ENCODE results near the gene SMCO2. TPM values are rescaled to one million over a fixed set of nuclear protein-coding genes. Genes with fewer than 3 reads are reported as not detected.

The SMCO2 gene
- total and polyA plus RNA-seq, 4 experiments from 2014 or later, result not detected

DNA sequence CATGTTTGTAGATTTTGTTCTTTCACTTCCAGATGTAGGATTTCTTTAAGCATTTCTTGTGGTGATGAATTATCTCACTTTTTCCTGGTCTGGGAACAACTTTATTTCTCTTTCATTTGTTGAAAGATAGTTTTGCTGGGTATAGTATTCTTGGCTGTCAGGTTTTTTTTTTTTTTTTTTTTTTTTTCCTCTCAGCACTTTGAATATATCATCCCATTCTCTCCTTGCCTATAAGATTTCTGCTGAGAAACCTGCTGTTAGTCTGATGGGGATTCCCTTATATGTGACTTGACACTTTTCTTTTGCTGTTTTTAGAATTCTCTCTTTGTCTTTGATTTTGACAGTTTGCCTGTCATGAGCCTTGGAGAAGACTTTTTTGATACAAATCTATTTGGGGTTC is 30.5 kb downstream of the SMCO2 start:
- peaks cover 0 to 3% of the 10 kb centered on the region in 2 donors for H3K9me3 ChIP-seq (ENCODE audit: control insufficient read depth in 1 of 2, low read length in 2 of 2)
- Mint-ChIP-seq H3K4me1 (peaks cover 0 to 9% (median 5%) of the 10 kb centered on the region in 4 donors), H3K36me3 (peaks cover 0 to 7% of the 10 kb centered on the region in 2 donors), H3K9me3 (peaks cover 2 to 32% (median 30%) of the 10 kb centered on the region in 8 donors), H3K27ac (no peak overlapping the region), H3K27me3 (no peaks in the 10 kb centered on the region), H3K4me3 (no peak overlapping the region)
- H3K36me3 ChIP-seq (ENCODE audit: insufficient read depth, low read length), result no peaks in the 10 kb centered on the region
- no peak overlapping the region for H3K27ac ChIP-seq (ENCODE audit: low read depth, low read length)
- H3K4me3 ChIP-seq (ENCODE audit: low read length in 2 of 2), result no peak overlapping the region
- no peak for DNase-seq
- CTCF ChIA-PET (ENCODE audit: partially characterized antibody), result no interaction called here
- POLR2A ChIA-PET (ENCODE audit: partially characterized antibody), result no interaction called here
- H3K4me1 ChIP-seq (ENCODE audit: insufficient read depth, low read length), result no peaks in the 10 kb centered on the region
- H3K27me3 ChIP-seq (ENCODE audit: insufficient read depth, low read length), result no peaks in the 10 kb centered on the region
- intact Hi-C loops (cut with micrococcal nuclease), result no loop called here

DNA sequence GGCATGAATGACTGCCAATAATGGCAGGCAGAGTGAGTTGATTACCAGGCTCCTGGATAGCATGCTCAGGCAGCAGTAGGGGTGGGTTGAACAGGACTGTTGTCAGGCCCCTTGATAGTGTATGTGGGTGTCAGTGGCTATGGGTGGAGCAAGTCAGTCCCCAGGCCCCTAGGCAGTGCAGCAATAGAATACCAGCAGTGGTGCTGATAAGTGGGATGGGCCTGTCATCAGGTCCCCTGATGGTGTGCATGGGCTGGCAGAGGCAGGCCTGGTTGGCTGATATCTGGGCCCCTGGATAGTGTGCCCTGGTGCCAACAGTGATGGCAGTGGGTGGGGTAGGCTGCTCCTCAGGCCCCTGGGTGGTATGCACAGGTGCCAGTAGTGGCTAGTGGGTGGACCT is 32.4 kb downstream of the SMCO2 start:
- CTCF ChIA-PET (ENCODE audit: partially characterized antibody), result no interaction called here
- no peaks in the 10 kb centered on the region for H3K4me1 Mint-ChIP-seq
- Histone ChIP-seq H3K27me3 (ENCODE audit: insufficient read depth, low read length) (no peaks in the 10 kb centered on the region), H3K4me1 (ENCODE audit: insufficient read depth, low read length) (no peaks in the 10 kb centered on the region), H3K9me3 (ENCODE audit: control insufficient read depth in 1 of 2, low read length in 2 of 2) (peaks cover 0 to 3% of the 10 kb centered on the region in 2 donors), H3K4me3 (ENCODE audit: low read length in 2 of 2) (no peak overlapping the region), H3K27ac (ENCODE audit: low read depth, low read length) (no peak overlapping the region), H3K36me3 (ENCODE audit: insufficient read depth, low read length) (no peaks in the 10 kb centered on the region)
- H3K9me3 Mint-ChIP-seq, result peaks cover 2 to 32% (median 30%) of the 10 kb centered on the region in 8 donors
- H3K36me3 Mint-ChIP-seq, result peaks cover 0 to 7% of the 10 kb centered on the region in 2 donors
- POLR2A ChIA-PET (ENCODE audit: partially characterized antibody), result no interaction called here
- intact Hi-C loops (cut with micrococcal nuclease), result no loop called here
- H3K4me3 Mint-ChIP-seq, result no peak overlapping the region
- DNase-seq, result no peak
- H3K27ac Mint-ChIP-seq, result no peak overlapping the region
- no peaks in the 10 kb centered on the region for H3K27me3 Mint-ChIP-seq

DNA sequence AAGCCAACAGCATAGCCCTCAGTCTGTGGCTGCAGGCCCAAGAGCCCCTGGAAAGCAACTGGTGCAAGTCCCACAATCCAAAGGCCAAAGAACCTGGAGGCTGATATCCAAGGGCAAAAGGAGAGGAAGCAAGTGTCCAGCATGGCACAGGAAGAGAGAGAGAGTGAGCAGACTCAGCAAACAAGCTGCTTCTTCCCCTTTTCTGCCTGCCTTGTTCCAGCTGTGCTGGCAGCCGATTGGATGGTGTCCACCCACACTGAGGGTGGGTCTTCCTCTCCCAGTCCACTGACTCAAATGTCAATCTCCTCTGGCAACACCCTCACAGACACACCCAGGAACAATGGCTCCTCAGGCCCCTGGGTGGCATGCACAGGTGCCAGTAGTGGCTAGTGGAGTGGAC is 33.5 kb downstream of the SMCO2 start:
- Histone ChIP-seq H3K27ac (ENCODE audit: low read depth, low read length) (no peak overlapping the region), H3K4me1 (ENCODE audit: insufficient read depth, low read length) (no peaks in the 10 kb centered on the region), H3K9me3 (ENCODE audit: control insufficient read depth in 1 of 2, low read length in 2 of 2) (peaks cover 0 to 3% of the 10 kb centered on the region in 2 donors), H3K27me3 (ENCODE audit: insufficient read depth, low read length) (no peaks in the 10 kb centered on the region), H3K4me3 (ENCODE audit: low read length in 2 of 2) (no peak overlapping the region), H3K36me3 (ENCODE audit: insufficient read depth, low read length) (no peaks in the 10 kb centered on the region)
- no peaks in the 10 kb centered on the region for H3K4me1 Mint-ChIP-seq
- peaks cover 2 to 32% (median 29%) of the 10 kb centered on the region in 8 donors for H3K9me3 Mint-ChIP-seq
- ChIA-PET POLR2A (ENCODE audit: partially characterized antibody) (no interaction called here), CTCF (ENCODE audit: partially characterized antibody) (no interaction called here)
- no peak overlapping the region for H3K4me3 Mint-ChIP-seq
- H3K27ac Mint-ChIP-seq, result no peak overlapping the region
- intact Hi-C loops (cut with micrococcal nuclease), result no loop called here
- H3K27me3 Mint-ChIP-seq, result no peaks in the 10 kb centered on the region
- H3K36me3 Mint-ChIP-seq, result peaks cover 0 to 7% of the 10 kb centered on the region in 2 donors
- no peak for DNase-seq

DNA sequence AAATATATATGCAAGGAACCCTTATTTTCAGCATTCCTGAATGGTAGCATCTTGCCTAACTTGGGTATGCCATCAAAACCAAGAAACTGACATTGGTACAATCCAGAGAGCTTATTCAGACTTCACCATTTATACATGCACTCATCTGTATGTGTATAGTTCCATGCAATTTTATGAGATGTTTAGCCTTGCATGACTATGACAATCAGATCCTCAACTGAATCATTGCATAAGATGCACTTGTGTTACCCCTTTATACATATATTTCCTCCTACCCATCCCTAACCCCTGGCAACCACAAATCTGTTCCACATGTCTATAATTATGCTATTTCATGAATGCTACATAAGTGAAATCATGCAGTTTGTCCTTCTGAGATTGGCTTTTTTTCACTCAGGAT is 40.4 kb downstream of the SMCO2 start:
- ChIA-PET CTCF (ENCODE audit: partially characterized antibody) (no interaction called here), POLR2A (ENCODE audit: partially characterized antibody) (no interaction called here)
- peaks cover 6% of the 10 kb centered on the region for H3K27me3 ChIP-seq (ENCODE audit: insufficient read depth, low read length)
- peaks cover 0 to 4% (median 0%) of the 10 kb centered on the region in 8 donors for H3K9me3 Mint-ChIP-seq
- H3K4me3 ChIP-seq (ENCODE audit: low read length in 2 of 2), result no peak overlapping the region
- H3K27ac ChIP-seq (ENCODE audit: low read depth, low read length), result no peak overlapping the region
- peaks cover 0 to 2% of the 10 kb centered on the region in 2 donors for H3K27me3 Mint-ChIP-seq
- H3K36me3 ChIP-seq (ENCODE audit: insufficient read depth, low read length), result no peaks in the 10 kb centered on the region
- H3K4me3 Mint-ChIP-seq, result no peak overlapping the region
- H3K27ac Mint-ChIP-seq, result no peak overlapping the region
- H3K36me3 Mint-ChIP-seq, result no peaks in the 10 kb centered on the region
- no peak for DNase-seq
- no peaks in the 10 kb centered on the region for H3K9me3 ChIP-seq (ENCODE audit: control insufficient read depth in 1 of 2, low read length in 2 of 2)
- intact Hi-C loops (cut with micrococcal nuclease), result no loop called here
- H3K4me1 Mint-ChIP-seq, result no peaks in the 10 kb centered on the region
- no peaks in the 10 kb centered on the region for H3K4me1 ChIP-seq (ENCODE audit: insufficient read depth, low read length)

DNA sequence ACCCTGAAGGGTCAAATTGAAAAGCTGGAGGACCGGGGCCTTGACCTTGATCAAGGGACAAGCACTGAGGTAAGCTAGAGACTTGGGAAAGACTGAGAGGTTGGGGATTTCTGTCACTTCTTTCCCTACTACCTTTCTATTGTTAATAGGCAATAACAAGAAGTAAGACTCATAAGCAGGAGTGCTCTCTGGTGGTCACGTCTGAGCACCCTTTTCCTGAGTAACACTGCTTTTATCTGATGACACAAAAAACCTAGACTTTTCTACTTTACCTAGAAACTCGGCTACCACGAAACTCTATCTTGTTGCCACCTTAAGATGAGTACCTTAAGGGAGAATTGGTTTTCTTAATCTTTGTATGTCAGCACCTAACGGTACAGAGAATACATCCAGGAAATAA is 41.9 kb downstream of the SMCO2 start:
- ChIA-PET CTCF (ENCODE audit: partially characterized antibody) (no interaction called here), POLR2A (ENCODE audit: partially characterized antibody) (no interaction called here)
- no peak overlapping the region for H3K27ac ChIP-seq (ENCODE audit: low read depth, low read length)
- Mint-ChIP-seq H3K36me3 (no peaks in the 10 kb centered on the region), H3K9me3 (peaks cover 0 to 4% (median 0%) of the 10 kb centered on the region in 8 donors), H3K27me3 (peaks cover 2 to 3% of the 10 kb centered on the region in 2 donors), H3K4me1 (no peaks in the 10 kb centered on the region), H3K27ac (no peak overlapping the region), H3K4me3 (no peak overlapping the region)
- H3K9me3 ChIP-seq (ENCODE audit: control insufficient read depth in 1 of 2, low read length in 2 of 2), result no peaks in the 10 kb centered on the region
- no peak overlapping the region for H3K4me3 ChIP-seq (ENCODE audit: low read length in 2 of 2)
- no peaks in the 10 kb centered on the region for H3K36me3 ChIP-seq (ENCODE audit: insufficient read depth, low read length)
- H3K27me3 ChIP-seq (ENCODE audit: insufficient read depth, low read length), result peaks cover 6% of the 10 kb centered on the region
- intact Hi-C loops (cut with micrococcal nuclease), result no loop called here
- no peak for DNase-seq
- no peaks in the 10 kb centered on the region for H3K4me1 ChIP-seq (ENCODE audit: insufficient read depth, low read length)

DNA sequence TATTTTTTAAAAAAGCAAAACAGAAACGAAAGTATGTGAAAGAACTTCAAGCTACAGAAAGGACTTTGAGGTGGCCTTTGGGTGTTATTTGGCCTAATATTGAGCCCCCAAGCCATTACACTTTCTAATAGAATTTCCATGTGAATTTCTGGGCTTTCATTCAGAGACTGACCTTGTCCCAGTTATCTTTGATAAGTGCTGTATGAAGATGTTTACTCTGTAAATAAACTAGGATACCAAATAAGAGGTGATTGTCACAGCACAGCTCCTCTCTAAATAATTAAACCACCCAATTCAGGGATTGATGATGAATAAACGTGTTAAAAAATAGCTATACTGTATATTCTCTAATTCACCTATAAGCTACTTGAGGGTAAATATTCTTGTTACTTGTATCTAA is 44.7 kb downstream of the SMCO2 start:
- DNase-seq, result no peak
- Mint-ChIP-seq H3K9me3 (peaks cover 0 to 2% (median 0%) of the 10 kb centered on the region in 8 donors), H3K4me3 (no peak overlapping the region), H3K4me1 (no peaks in the 10 kb centered on the region), H3K27me3 (peaks cover 3 to 9% of the 10 kb centered on the region in 2 donors), H3K27ac (no peak overlapping the region), H3K36me3 (no peaks in the 10 kb centered on the region)
- H3K4me1 ChIP-seq (ENCODE audit: insufficient read depth, low read length), result no peaks in the 10 kb centered on the region
- peaks cover 6% of the 10 kb centered on the region for H3K27me3 ChIP-seq (ENCODE audit: insufficient read depth, low read length)
- no peaks in the 10 kb centered on the region for H3K9me3 ChIP-seq (ENCODE audit: control insufficient read depth in 1 of 2, low read length in 2 of 2)
- ChIA-PET POLR2A (ENCODE audit: partially characterized antibody) (no interaction called here), CTCF (ENCODE audit: partially characterized antibody) (no interaction called here)
- H3K4me3 ChIP-seq (ENCODE audit: low read length in 2 of 2), result no peak overlapping the region
- no peaks in the 10 kb centered on the region for H3K36me3 ChIP-seq (ENCODE audit: insufficient read depth, low read length)
- intact Hi-C loops (cut with micrococcal nuclease), result no loop called here
- no peak overlapping the region for H3K27ac ChIP-seq (ENCODE audit: low read depth, low read length)

DNA sequence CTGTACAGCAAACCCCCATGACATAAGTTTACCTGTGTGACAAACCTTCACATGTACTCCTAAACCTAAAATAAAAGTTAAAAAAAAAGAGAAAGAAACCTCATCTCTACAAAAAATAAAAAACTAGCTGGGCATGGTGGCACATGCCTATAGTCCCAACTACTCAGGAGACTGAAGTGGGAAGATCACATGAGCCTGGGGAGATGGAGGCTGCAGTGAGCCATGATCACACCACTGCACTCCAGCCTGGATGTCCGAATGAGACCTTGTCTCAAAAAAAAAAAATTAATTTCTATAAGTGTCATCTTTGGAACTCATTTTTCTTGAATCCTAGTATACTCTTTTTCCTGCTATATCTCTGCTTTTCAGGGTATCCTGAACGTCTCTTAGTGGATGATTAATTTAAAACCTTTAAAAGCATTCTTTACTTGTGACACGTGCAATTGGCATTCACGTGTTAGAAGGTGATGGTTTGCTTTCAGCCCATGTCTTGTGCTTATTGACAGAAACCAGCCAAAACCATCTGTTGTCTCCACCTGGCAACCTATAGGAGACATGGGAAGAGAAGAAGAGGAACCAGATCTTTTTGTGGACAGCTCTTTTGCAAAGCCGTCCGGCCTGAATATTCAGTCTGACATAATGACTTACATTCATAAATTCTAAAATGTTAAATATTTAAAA is 46.9 kb downstream of the SMCO2 start:
- Mint-ChIP-seq H3K27me3 (peaks cover 3 to 23% of the 10 kb centered on the region in 2 donors), H3K4me3 (no peak overlapping the region), H3K27ac (no peak overlapping the region), H3K9me3 (peaks cover 0 to 2% (median 0%) of the 10 kb centered on the region in 8 donors), H3K36me3 (no peaks in the 10 kb centered on the region), H3K4me1 (peaks cover 0 to 2% (median 0%) of the 10 kb centered on the region in 4 donors)
- intact Hi-C loops (cut with micrococcal nuclease), result no loop called here
- no peak overlapping the region for H3K27ac ChIP-seq (ENCODE audit: low read depth, low read length)
- no peak for DNase-seq
- ChIA-PET POLR2A (ENCODE audit: partially characterized antibody) (no interaction called here), CTCF (ENCODE audit: partially characterized antibody) (no interaction called here)
- H3K4me3 ChIP-seq (ENCODE audit: low read length in 2 of 2), result no peak overlapping the region
- no peaks in the 10 kb centered on the region for H3K36me3 ChIP-seq (ENCODE audit: insufficient read depth, low read length)
- H3K4me1 ChIP-seq (ENCODE audit: insufficient read depth, low read length), result no peaks in the 10 kb centered on the region
- H3K27me3 ChIP-seq (ENCODE audit: insufficient read depth, low read length), result peaks cover 6% of the 10 kb centered on the region
- H3K9me3 ChIP-seq (ENCODE audit: control insufficient read depth in 1 of 2, low read length in 2 of 2), result no peaks in the 10 kb centered on the region

Data from CD4-positive, alpha-beta memory T cell (primary cell).